ENCODE results near the gene TMEM233.

DNA sequence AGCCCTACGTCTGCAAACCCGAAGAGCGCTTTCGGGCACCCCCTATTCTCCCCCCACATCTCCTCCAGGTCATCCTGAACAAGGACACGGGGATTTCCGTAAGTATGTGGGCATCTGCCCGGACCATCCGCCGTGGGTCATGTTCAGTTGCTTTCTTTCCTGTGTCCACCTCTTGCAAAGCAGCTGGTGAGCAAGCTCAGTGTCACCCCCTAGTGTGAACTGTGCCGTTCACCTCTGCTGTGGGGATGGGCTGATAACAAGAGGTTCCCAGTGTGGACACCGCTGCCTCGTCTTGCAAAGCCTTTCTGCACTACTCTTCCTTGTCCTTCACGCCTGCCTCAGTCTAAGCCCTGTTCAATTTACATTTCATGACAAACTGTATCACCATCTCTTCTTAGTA is 83.0 kb downstream of the TMEM233 start:
- TF ChIP-seq TEAD4 (CRISPR knock-in tag; IDR thresholded peaks at IDR 0.05) = no peak
- no peak for TF ChIP-seq MAX (CRISPR knock-in tag; IDR thresholded peaks at IDR 0.05)
- no peak for TF ChIP-seq PRDM15 (CRISPR knock-in tag; IDR thresholded peaks at IDR 0.05)
- TF ChIP-seq, protein P1, sequence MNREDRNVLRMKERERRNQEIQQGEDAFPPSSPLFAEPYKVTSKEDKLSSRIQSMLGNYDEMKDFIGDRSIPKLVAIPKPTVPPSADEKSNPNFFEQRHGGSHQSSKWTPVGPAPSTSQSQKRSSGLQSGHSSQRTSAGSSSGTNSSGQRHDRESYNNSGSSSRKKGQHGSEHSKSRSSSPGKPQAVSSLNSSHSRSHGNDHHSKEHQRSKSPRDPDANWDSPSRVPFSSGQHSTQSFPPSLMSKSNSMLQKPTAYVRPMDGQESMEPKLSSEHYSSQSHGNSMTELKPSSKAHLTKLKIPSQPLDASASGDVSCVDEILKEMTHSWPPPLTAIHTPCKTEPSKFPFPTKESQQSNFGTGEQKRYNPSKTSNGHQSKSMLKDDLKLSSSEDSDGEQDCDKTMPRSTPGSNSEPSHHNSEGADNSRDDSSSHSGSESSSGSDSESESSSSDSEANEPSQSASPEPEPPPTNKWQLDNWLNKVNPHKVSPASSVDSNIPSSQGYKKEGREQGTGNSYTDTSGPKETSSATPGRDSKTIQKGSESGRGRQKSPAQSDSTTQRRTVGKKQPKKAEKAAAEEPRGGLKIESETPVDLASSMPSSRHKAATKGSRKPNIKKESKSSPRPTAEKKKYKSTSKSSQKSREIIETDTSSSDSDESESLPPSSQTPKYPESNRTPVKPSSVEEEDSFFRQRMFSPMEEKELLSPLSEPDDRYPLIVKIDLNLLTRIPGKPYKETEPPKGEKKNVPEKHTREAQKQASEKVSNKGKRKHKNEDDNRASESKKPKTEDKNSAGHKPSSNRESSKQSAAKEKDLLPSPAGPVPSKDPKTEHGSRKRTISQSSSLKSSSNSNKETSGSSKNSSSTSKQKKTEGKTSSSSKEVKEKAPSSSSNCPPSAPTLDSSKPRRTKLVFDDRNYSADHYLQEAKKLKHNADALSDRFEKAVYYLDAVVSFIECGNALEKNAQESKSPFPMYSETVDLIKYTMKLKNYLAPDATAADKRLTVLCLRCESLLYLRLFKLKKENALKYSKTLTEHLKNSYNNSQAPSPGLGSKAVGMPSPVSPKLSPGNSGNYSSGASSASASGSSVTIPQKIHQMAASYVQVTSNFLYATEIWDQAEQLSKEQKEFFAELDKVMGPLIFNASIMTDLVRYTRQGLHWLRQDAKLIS (CRISPR knock-in tag; IDR thresholded peaks at IDR 0.05; ENCODE audit: borderline replicate concordance) = no peak
- TF ChIP-seq CTCF (IDR thresholded peaks at IDR 0.05) = no peak
- TF ChIP-seq HMGXB4 (CRISPR knock-in tag; IDR thresholded peaks at IDR 0.05) = no peak
- TF ChIP-seq E2F4 (CRISPR knock-in tag; IDR thresholded peaks at IDR 0.05; ENCODE audit: borderline replicate concordance, low read depth) = no peak
- no peak for TF ChIP-seq ESRRA (CRISPR knock-in tag; IDR thresholded peaks at IDR 0.05; ENCODE audit: borderline replicate concordance)
- TF ChIP-seq ETV6 (CRISPR knock-in tag; IDR thresholded peaks at IDR 0.05) = no peak
- TF ChIP-seq NR3C1 (CRISPR knock-in tag; conservative IDR thresholded peaks at IDR 0.05; ENCODE audit: low read depth) = no peak
- TF ChIP-seq, protein P2, sequence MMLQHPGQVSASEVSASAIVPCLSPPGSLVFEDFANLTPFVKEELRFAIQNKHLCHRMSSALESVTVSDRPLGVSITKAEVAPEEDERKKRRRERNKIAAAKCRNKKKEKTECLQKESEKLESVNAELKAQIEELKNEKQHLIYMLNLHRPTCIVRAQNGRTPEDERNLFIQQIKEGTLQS (CRISPR knock-in tag; conservative IDR thresholded peaks at IDR 0.05) = no peak
